Mesodermal cell (in vitro differentiated cells): ENCODE data around the gene FOXP3.

Experiments
- H3K27ac ChIP-seq: 2 replicates; pipeline ENCODE4 v1.7.0; 2013; ENCODE audit warnings: mild to moderate bottlenecking, low read depth, low read length, moderate library complexity; ENCODE audit not compliant: severe bottlenecking
- H3K36me3 ChIP-seq: 2 replicates; pipeline ENCODE4 v1.7.1; 2013; ENCODE audit warnings: mild to moderate bottlenecking, low read length, moderate library complexity; ENCODE audit not compliant: control insufficient read depth, insufficient read depth
- H3K4me1 ChIP-seq: one replicate; pipeline ENCODE4 v1.7.1; 2013; ENCODE audit warnings: mild to moderate bottlenecking, low read length; ENCODE audit not compliant: insufficient read depth, control insufficient read depth, poor library complexity, severe bottlenecking
- H3K4me3 ChIP-seq: 2 replicates; pipeline ENCODE4 v1.7.0; 2013; ENCODE audit warnings: low read length, control low read depth, mild to moderate bottlenecking; ENCODE audit not compliant: insufficient read depth, poor library complexity, severe bottlenecking; ENCODE audit errors: extremely low read depth
- H3K9me3 ChIP-seq: 2 replicates; pipeline ENCODE4 v1.7.1; 2013; ENCODE audit warnings: mild to moderate bottlenecking, low read length, moderate library complexity; ENCODE audit not compliant: control insufficient read depth
- WGBS, 2 experiments: methylation state at CpG; one replicate each; pipeline ENCODE4 v1.1.5; 2013; ENCODE audit warnings: missing lambda C conversion rate in 2 of 2; ENCODE audit not compliant: insufficient coverage in 2 of 2; 5-methylcytosine and 5-hydroxymethylcytosine counted together

Gene FOXP3

GRCh38 chrX:49273181-49273727, 8.7 kb upstream of the FOXP3 start:
- H3K4me3 ChIP-seq, result no peak overlapping the region
- no CpG with 5 or more reads among the region's 8 CpGs for WGBS, 2 experiments
- no peaks in the 10 kb centered on the region for H3K9me3 ChIP-seq
- no peak overlapping the region for H3K27ac ChIP-seq
- no peaks in the 10 kb centered on the region for H3K4me1 ChIP-seq
- H3K36me3 ChIP-seq, result peaks cover 12% of the 10 kb centered on the region

GRCh38 chrX:49272421-49272820, 7.9 kb upstream of the FOXP3 start:
- no peaks in the 10 kb centered on the region for H3K4me1 ChIP-seq
- no peak overlapping the region for H3K4me3 ChIP-seq
- WGBS, 2 experiments, result 82 to 100% methylated on average over 1 to 3 of the region's 6 CpGs
- H3K36me3 ChIP-seq, result peaks cover 12% of the 10 kb centered on the region
- no peaks in the 10 kb centered on the region for H3K9me3 ChIP-seq
- H3K27ac ChIP-seq, result no peak overlapping the region

- Histone ChIP-seq H3K4me1 (no peaks in the 10 kb centered on the region), H3K27ac (no peak overlapping the region), H3K9me3 (no peaks in the 10 kb centered on the region), H3K4me3 (no peak overlapping the region), H3K36me3 (peaks cover 12% of the 10 kb centered on the region)
- 100% methylated on average over 1 of the region's 2 CpGs; no CpG with 5 or more reads in 1 of the 2 experiments for WGBS, 2 experiments
These were observed 6.8 kb upstream of the FOXP3 start for GRCh38 chrX:49271341-49271740.

GRCh38 chrX:49270249-49270921, 5.9 kb upstream of the FOXP3 start:
- 45 to 56% methylated on average over 19 to 43 of the region's 66 CpGs for WGBS, 2 experiments
- Histone ChIP-seq H3K4me3 (peak overlapping the region; percentile 49), H3K9me3 (no peaks in the 10 kb centered on the region), H3K27ac (peak overlapping the region; percentile 96), H3K36me3 (peaks cover 12% of the 10 kb centered on the region), H3K4me1 (no peaks in the 10 kb centered on the region)

GRCh38 chrX:49269767-49270248, 5.3 kb upstream of the FOXP3 start, which contains the start of gene PPP1R3F:
Gene PPP1R3F, plus strand, starts transcription at chrX:49269793. Its CDS starts 77 bp downstream, at chrX:49269870.
- peak within 1 kb of the TSS; percentile 96 for H3K27ac ChIP-seq
- H3K9me3 ChIP-seq, result no peaks in the 10 kb centered on the region
- peaks cover 12% of the 10 kb centered on the region for H3K36me3 ChIP-seq
- no peaks in the 10 kb centered on the region for H3K4me1 ChIP-seq
- peak within 1 kb of the TSS; percentile 49 for H3K4me3 ChIP-seq
- 0% methylated on average over 9 to 11 of the region's 70 CpGs for WGBS, 2 experiments

- peak overlapping the region; percentile 49 for H3K4me3 ChIP-seq
- H3K36me3 ChIP-seq, result peaks cover 12% of the 10 kb centered on the region
- H3K4me1 ChIP-seq, result no peaks in the 10 kb centered on the region
- H3K27ac ChIP-seq, result peak overlapping the region; percentile 96
- 0% methylated on average over 24 to 38 of the region's 45 CpGs for WGBS, 2 experiments
- H3K9me3 ChIP-seq, result no peaks in the 10 kb centered on the region
These were observed 4.7 kb upstream of the FOXP3 start for GRCh38 chrX:49269010-49269766.

GRCh38 chrX:49268702-49269009, 4.1 kb upstream of the FOXP3 start:
- Histone ChIP-seq H3K9me3 (no peaks in the 10 kb centered on the region), H3K36me3 (peaks cover 12% of the 10 kb centered on the region), H3K4me3 (peak overlapping the region; percentile 49), H3K4me1 (no peaks in the 10 kb centered on the region), H3K27ac (peak overlapping the region; percentile 36)
- WGBS, 2 experiments, result 0% methylated on average over 3 of the region's 4 CpGs; no CpG with 5 or more reads in 1 of the 2 experiments

- H3K4me3 ChIP-seq, result no peak overlapping the region
- H3K9me3 ChIP-seq, result no peaks in the 10 kb centered on the region
- H3K36me3 ChIP-seq, result peaks cover 7% of the 10 kb centered on the region
- no peak overlapping the region for H3K27ac ChIP-seq
- WGBS, 2 experiments, result 80 to 93% methylated on average over 1 to 3 of the region's 10 CpGs
- no peaks in the 10 kb centered on the region for H3K4me1 ChIP-seq
These were observed 2.3 kb upstream of the FOXP3 start for GRCh38 chrX:49266523-49267445.

GRCh38 chrX:49263631-49264030, 879 bp downstream of the FOXP3 start:
- H3K27ac ChIP-seq, result no peak overlapping the region
- WGBS, 2 experiments, result 93 to 98% methylated on average over 5 to 7 of the region's 10 CpGs

GRCh38 chrX:49262603-49263002, 1.9 kb downstream of the FOXP3 start:
- H3K36me3 ChIP-seq, result no peaks in the 10 kb centered on the region
- no peaks in the 10 kb centered on the region for H3K9me3 ChIP-seq
- H3K4me1 ChIP-seq, result no peaks in the 10 kb centered on the region
- WGBS, 2 experiments, result no CpG with 5 or more reads among the region's 1 CpG
- no peak overlapping the region for H3K27ac ChIP-seq
- H3K4me3 ChIP-seq, result no peak overlapping the region

More at GRCh38 chrX:49263631-49264030, 879 bp downstream of the FOXP3 start:
- Histone ChIP-seq H3K4me1 (no peaks in the 10 kb centered on the region), H3K36me3 (no peaks in the 10 kb centered on the region), H3K9me3 (no peaks in the 10 kb centered on the region), H3K4me3 (no peak overlapping the region)
